Activated naive CD4-positive, alpha-beta T cell treated with anti-CD3 and anti-CD28 coated beads, Interleukin-2, amount 10 ng/mL, durations not matched to agents 7 days and 5 days (primary cell): ENCODE results near the gene KRTAP26-1.

Experiments
- CTCF ChIA-PET: fragments of 350-600 bp; sonication (Branson Sonifier 250); formaldehyde crosslinking; loops from one replicate; lab custom pipeline; 2021; ENCODE audit warnings: antibody characterized with exemption; lab: Charles Lee
- DNase-seq: peaks from one replicate; pipeline ENCODE4 v3.0.0-alpha.2; 2020
- H3K27ac Mint-ChIP-seq: one replicate; pipeline ENCODE4 v1.8.0; 2021; ENCODE audit warnings: mild to moderate bottlenecking, moderate library complexity, mixed read lengths
- H3K27me3 Mint-ChIP-seq: one replicate; pipeline ENCODE4 v1.8.0; 2021; ENCODE audit warnings: mild to moderate bottlenecking, mixed read lengths
- H3K36me3 Mint-ChIP-seq: one replicate; pipeline ENCODE4 v1.8.0; 2021; ENCODE audit warnings: mixed read lengths
- H3K4me1 Mint-ChIP-seq: one replicate; pipeline ENCODE4 v1.8.0; 2021; ENCODE audit warnings: mixed read lengths
- H3K4me3 Mint-ChIP-seq: one replicate; pipeline ENCODE4 v1.8.0; 2021; ENCODE audit warnings: mild to moderate bottlenecking, moderate library complexity, mixed read lengths
- H3K9me3 Mint-ChIP-seq: one replicate; pipeline ENCODE4 v1.8.0; 2021; ENCODE audit warnings: mixed read lengths

KRTAP26-1 gene

DNA sequence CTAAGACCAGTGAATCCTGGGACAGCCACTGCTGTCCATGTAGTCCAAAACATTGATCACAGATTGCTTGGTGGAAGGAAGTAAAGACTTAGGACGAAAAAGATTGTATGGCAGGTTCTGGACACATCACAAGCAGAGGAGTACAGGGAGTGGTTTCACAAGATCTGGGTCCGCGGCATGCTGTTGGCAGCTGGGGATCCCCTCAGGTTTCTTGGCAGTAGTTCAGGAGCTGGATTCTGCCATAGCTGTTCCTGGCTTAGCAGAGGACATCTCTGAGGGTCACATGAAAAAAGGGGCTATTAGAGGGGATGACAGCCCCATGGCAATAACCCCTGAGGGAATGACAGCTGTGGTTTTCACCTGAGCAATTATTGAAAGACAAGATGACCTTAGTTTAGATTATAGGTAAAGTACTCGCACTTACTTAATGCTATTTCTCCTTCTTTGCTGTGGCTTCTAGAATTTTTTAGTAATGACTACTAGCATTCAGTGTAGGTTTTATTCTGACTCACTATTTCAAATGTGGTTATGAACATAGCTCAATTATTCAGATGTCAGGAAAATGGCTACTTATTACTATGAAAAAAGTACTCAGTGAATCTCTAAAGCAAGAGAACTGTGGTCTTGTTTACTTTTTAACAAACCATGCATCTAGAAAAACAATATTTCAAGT lies 9.2 kb upstream of the KRTAP26-1 start:
- H3K9me3 Mint-ChIP-seq = peaks cover 4% of the 10 kb centered on the region
- CTCF ChIA-PET = no interaction called here

DNA sequence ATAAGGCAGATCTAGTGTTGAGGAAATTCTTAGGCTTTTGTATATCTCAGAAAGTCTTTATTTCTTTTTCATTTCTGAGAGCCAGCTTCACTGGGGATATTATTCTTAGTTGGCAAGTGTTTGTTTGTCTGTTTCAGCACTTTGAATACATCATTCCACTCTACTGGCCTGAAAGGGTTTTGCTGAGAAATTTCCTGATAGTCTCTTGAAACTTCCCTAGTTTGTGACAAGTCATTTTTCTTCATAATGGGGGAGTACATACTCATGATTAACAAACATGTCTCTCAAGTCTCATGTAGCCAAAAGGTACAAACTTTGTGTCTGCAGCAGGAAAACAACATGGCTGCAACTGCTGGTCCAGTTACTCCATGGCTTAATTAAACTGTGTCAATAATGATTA lies 6.3 kb upstream of the KRTAP26-1 start:
- Mint-ChIP-seq H3K4me3 (no peak overlapping the region), H3K27ac (no peak overlapping the region), H3K9me3 (peaks cover 4% of the 10 kb centered on the region), H3K36me3 (no peaks in the 10 kb centered on the region), H3K27me3 (no peaks in the 10 kb centered on the region), H3K4me1 (no peaks in the 10 kb centered on the region)
- no peak for DNase-seq
- CTCF ChIA-PET = no interaction called here

More for the DNA sequence above, 9.2 kb upstream of the KRTAP26-1 start:
- no peak for DNase-seq
- Mint-ChIP-seq H3K27me3 (no peaks in the 10 kb centered on the region), H3K36me3 (no peaks in the 10 kb centered on the region), H3K27ac (no peak overlapping the region), H3K4me3 (no peak overlapping the region), H3K4me1 (no peaks in the 10 kb centered on the region)

DNA sequence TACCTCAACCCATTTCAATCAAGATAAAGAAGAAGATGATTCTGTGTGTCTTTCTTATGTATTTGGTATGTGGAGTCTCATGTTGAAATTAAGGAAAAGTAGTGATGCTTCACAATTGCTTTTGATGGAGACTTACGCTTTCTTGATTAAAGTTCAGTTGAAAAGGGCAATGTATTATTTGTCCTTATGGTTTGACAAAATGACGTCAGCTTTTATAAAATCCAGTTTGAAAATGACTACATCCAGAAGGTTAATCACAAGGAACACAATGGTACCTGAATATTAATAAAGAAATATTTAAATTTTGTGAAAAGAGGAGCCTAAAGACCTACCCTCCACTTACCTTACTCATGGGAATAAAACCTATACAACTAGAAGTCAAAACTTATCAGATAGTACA lies 4.4 kb downstream of the KRTAP26-1 start:
- Mint-ChIP-seq H3K4me3 (no peak overlapping the region), H3K4me1 (no peaks in the 10 kb centered on the region), H3K27ac (no peak overlapping the region), H3K36me3 (no peaks in the 10 kb centered on the region), H3K27me3 (no peaks in the 10 kb centered on the region), H3K9me3 (no peaks in the 10 kb centered on the region)
- CTCF ChIA-PET = no interaction called here
- DNase-seq = no peak

DNA sequence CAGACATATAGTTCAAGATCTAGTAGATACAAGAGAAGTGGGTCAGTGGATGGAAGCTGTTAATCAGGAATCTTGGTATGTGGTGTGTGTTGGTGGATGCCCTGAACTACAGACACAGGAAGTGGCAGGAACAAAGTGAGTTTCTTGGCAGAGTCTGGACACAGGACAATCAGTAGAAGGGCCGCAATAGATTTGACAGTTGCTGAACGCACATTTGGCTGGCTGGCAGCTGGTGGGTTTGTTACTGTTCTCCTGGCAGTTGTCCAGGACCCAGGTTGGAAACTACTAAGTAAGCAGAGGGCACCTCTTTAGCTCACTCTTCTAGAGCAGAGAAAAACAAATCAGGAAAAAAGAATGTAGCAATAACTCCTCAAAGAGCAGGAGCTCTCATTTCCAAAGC lies 13.2 kb downstream of the KRTAP26-1 start:
- Mint-ChIP-seq H3K9me3 (no peaks in the 10 kb centered on the region), H3K36me3 (no peaks in the 10 kb centered on the region), H3K4me1 (no peaks in the 10 kb centered on the region), H3K27me3 (no peaks in the 10 kb centered on the region), H3K4me3 (no peak overlapping the region), H3K27ac (no peak overlapping the region)
- CTCF ChIA-PET = no interaction called here
- DNase-seq = no peak

DNA sequence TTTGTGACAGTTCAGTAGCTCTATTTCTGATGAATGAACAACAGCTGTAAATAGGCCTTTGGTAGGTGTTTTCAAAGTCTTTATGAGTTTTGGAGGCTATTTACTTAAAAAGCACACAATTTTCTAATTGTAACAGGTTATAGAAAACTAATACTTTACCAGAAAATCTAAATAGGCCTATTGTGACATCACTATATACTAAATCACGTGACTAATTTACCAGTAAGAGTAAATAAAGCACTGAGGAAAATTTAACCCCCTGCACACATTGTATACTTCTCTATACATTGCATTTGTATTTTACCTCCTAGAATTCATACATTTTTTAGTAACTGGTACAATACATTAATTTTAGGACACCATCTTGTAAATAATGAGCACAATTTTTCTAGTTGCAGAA lies 15.0 kb downstream of the KRTAP26-1 start:
- no peak for DNase-seq
- Mint-ChIP-seq H3K4me1 (no peaks in the 10 kb centered on the region), H3K4me3 (no peak overlapping the region)

DNA sequence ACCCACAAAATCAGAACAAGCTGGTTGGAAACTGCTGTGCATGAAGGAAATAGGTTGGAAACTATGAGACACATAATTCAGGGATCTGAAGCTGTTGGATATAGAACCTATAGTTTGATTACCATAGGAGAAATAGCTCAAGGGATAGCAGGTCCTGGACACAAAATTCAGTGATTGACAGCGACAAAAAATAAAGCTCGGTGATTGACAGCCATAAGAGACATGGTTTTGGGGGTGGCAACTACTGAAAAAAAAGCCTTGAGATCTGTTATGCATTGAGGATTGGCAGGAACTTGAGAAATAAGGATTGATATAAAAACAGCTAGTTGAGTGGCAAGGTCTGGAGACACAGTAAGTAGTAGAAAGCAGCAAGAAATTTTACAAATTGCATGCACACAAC lies 30.9 kb downstream of the KRTAP26-1 start, which contains the start of gene KRTAP25-1:
Gene KRTAP25-1 (minus strand): TSS at position 300 of the 400 bp plus-strand sequence. CDS start 24 bp downstream, at position 276.
- no peak for DNase-seq
- Mint-ChIP-seq H3K9me3 (no peaks in the 10 kb centered on the region), H3K27ac (no peak within 1 kb of the TSS)

More for the DNA sequence above, 15.0 kb downstream of the KRTAP26-1 start:
- CTCF ChIA-PET = no interaction called here
- Mint-ChIP-seq H3K9me3 (no peaks in the 10 kb centered on the region), H3K36me3 (no peaks in the 10 kb centered on the region), H3K27ac (no peak overlapping the region), H3K27me3 (no peaks in the 10 kb centered on the region)

DNA sequence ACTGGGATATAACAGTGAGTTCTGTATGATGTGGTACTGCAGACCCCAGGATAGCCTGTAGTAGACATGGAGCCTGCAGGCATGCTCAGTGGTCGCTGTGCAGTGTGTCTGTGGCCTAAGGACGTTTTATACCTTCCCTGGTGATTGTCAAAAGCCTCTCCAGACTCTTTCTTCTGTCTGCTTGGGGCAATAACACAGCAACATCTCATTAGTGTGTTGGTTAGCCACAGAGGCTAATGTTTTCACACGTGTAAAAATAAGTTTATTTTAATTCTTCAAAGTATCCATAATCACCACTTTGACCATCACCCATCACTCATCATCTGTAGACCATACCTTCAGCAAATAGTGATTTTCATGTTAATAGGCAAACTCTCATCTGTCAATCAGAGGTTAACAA lies 37.3 kb downstream of the KRTAP26-1 start, which contains the start of gene KRTAP24-1:
Gene KRTAP24-1 (minus strand): TSS at position 101 of the 400 bp plus-strand sequence. CDS start 18 bp downstream, at position 83.
- no peaks in the 10 kb centered on the region for H3K27me3 Mint-ChIP-seq
- CTCF ChIA-PET = no interaction called here

More for the DNA sequence above, 30.9 kb downstream of the KRTAP26-1 start, which contains the start of gene KRTAP25-1:
- Mint-ChIP-seq H3K27me3 (no peaks in the 10 kb centered on the region), H3K36me3 (no peaks in the 10 kb centered on the region), H3K4me1 (no peaks in the 10 kb centered on the region), H3K4me3 (no peak within 1 kb of the TSS)
- CTCF ChIA-PET = no interaction called here

DNA sequence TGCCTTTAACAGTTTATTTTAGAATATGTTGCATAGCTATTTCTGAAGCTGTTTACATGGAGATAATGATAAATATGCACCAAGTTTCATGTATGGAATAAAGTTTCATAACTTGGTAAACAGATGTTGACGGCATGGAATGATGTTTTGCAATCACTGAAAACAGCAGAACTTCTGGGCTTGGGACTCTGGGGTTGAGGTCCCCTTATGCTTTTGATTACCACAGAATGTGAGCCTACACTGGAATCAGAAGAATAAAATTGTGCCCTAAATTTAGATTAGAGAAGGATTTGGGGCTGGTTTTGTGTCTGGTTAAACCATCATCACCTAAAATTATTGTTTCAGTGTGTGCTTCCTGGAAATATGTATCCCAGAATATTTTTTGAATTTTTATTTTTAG lies 48.5 kb downstream of the KRTAP26-1 start:
- Mint-ChIP-seq H3K27me3 (no peaks in the 10 kb centered on the region), H3K36me3 (no peaks in the 10 kb centered on the region), H3K4me1 (no peaks in the 10 kb centered on the region), H3K27ac (no peak overlapping the region), H3K4me3 (no peak overlapping the region), H3K9me3 (no peaks in the 10 kb centered on the region)
- DNase-seq = no peak
- CTCF ChIA-PET = no interaction called here

More for the DNA sequence above, 37.3 kb downstream of the KRTAP26-1 start, which contains the start of gene KRTAP24-1:
- H3K4me3 Mint-ChIP-seq = no peak within 1 kb of the TSS
- no peak within 1 kb of the TSS for H3K27ac Mint-ChIP-seq
- H3K36me3 Mint-ChIP-seq = no peaks in the 10 kb centered on the region
- H3K4me1 Mint-ChIP-seq = no peaks in the 10 kb centered on the region
- no peak for DNase-seq
- no peaks in the 10 kb centered on the region for H3K9me3 Mint-ChIP-seq

DNA sequence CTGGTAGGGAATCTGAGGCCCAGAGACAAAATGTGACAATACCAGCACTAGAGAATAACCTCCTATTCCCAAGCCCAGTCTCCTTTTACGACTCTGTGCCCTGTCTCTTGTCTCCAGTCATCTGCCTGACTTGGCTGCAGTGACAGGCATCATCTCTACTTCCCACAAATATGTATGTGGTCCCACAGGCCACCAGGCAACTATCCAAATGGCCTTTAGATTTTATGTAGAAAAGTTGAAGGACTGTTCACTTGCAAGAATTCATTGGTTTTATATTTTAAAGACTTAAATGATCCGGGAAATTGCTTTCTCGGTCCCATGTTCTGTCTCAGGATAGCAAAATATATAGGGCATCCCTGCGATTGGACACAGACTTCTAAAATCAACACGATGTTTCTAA lies 49.0 kb downstream of the KRTAP26-1 start:
- Mint-ChIP-seq H3K9me3 (no peaks in the 10 kb centered on the region), H3K4me3 (no peak overlapping the region), H3K4me1 (no peaks in the 10 kb centered on the region), H3K27ac (no peak overlapping the region), H3K27me3 (no peaks in the 10 kb centered on the region), H3K36me3 (no peaks in the 10 kb centered on the region)
- CTCF ChIA-PET = no interaction called here
- no peak for DNase-seq

DNA sequence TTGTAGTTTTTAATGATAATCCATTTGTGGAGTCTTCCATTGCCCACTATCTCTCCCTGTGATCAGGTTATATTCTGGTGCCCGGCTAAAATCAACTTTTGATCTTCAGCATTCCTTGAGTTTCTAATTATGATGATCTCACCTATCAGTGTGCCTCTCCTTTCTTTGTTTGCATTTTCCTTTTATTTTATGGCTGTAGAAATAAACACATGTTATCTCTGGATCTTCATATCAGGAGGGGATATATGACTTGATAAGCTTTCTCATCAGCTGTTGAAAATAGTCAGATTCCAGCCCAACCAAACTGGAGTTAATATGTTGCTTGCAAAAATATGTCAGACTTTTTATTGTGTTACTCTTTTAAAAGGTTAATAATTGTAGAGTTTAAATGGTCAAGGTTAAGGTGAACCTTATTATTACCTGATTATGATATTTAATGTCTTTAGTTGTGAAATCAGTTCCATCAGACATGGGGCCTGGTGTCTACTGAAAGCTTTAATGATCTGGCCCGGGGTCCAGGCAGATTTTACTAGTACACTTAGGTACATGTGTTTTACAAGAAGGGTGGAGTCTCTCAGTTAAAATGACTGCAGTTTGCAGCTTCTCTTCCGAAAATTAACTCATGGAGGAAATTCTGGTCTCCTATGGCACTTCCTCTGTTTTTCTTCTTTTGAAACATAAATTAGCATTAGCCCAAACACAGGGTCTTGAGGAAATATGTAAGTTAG lies 50.1 kb downstream of the KRTAP26-1 start:
- CTCF ChIA-PET = no interaction called here

More for the DNA sequence above, 50.1 kb downstream of the KRTAP26-1 start:
- Mint-ChIP-seq H3K4me3 (no peak overlapping the region), H3K4me1 (no peaks in the 10 kb centered on the region), H3K27me3 (no peaks in the 10 kb centered on the region), H3K9me3 (peaks cover 3% of the 10 kb centered on the region), H3K27ac (no peak overlapping the region), H3K36me3 (no peaks in the 10 kb centered on the region)
- no peak for DNase-seq
